CD14-positive monocyte (primary cell): ENCODE results near the gene TTC21A. TPM values are rescaled to one million over a fixed set of nuclear protein-coding genes. Genes with fewer than 3 reads are reported as not detected.

Experiments
- DNase-seq, 3 donors: peaks; one replicate each; pipeline ENCODE4 v3.0.0-alpha.2; 2011 to 2022
- H2AFZ ChIP-seq: 2 replicates; pipeline ENCODE4 v1.6.0; 2012; ENCODE audit warnings: mild to moderate bottlenecking, low read depth, low read length, inconsistent platforms; ENCODE audit not compliant: insufficient read depth, poor library complexity, severe bottlenecking
- H3K27ac ChIP-seq, 2 donors: 1 replicate in 1 of 2; 2 replicates in 1 of 2; pipeline ENCODE4 v1.5.1; 2012 to 2013; ENCODE audit warnings: low read length in 2 of 2, control low read depth in 1 of 2, inconsistent platforms in 1 of 2, low read depth in 1 of 2, mild to moderate bottlenecking in 1 of 2
- H3K27me3 ChIP-seq, 2 donors: one replicate each; pipeline versions ENCODE4 v1.6.0 to v1.6.1; 2011 to 2013; ENCODE audit warnings: low read length in 2 of 2; ENCODE audit not compliant: control insufficient read depth in 2 of 2, insufficient read depth in 2 of 2
- H3K36me3 ChIP-seq, 2 donors: replicated peaks in 1 of 2; 1 replicate in 1 of 2; 2 replicates in 1 of 2; pipeline versions ENCODE4 v1.5.1 to v1.6.1; 2012 to 2013; ENCODE audit warnings: low read length in 2 of 2, control low read depth in 1 of 2, inconsistent platforms in 1 of 2, mild to moderate bottlenecking in 1 of 2; ENCODE audit not compliant: insufficient read depth in 2 of 2, control insufficient read depth in 1 of 2
- H3K4me1 ChIP-seq, 2 donors: 1 replicate in 1 of 2; 2 replicates in 1 of 2; pipeline versions ENCODE4 v1.5.1 to v1.6.1; 2012 to 2013; ENCODE audit warnings: low read length in 2 of 2, control low read depth in 1 of 2, inconsistent platforms in 1 of 2, mild to moderate bottlenecking in 1 of 2, moderate library complexity in 1 of 2; ENCODE audit not compliant: insufficient read depth in 2 of 2, control insufficient read depth in 1 of 2
- H3K4me2 ChIP-seq: replicated peaks from 2 replicates; pipeline ENCODE3; 2012; ENCODE audit warnings: low read length, moderate library complexity, mild to moderate bottlenecking; ENCODE audit not compliant: poor library complexity, severe bottlenecking; ENCODE audit errors: extremely low read depth
- H3K4me3 ChIP-seq, 3 experiments: fragments of 200-600 bp in 1 of 3; sonication (generic) in 1 of 3; replicated peaks in 1 of 3; 1 replicate in 2 of 3; 2 replicates in 1 of 3; pipeline ENCODE4 v1.5.1; 2011 to 2013; ENCODE audit warnings: low read length in 3 of 3, mild to moderate bottlenecking in 3 of 3, control low read depth in 2 of 3, low read depth in 2 of 3, inconsistent platforms in 1 of 3, moderate library complexity in 1 of 3
- H3K79me2 ChIP-seq: 2 replicates; pipeline ENCODE4 v1.6.0; 2012; ENCODE audit warnings: mild to moderate bottlenecking, control low read depth, inconsistent platforms, low read length, moderate library complexity; ENCODE audit not compliant: insufficient read depth
- H3K9ac ChIP-seq: 2 replicates; pipeline ENCODE4 v1.6.0; 2017; ENCODE audit warnings: low read length, mild to moderate bottlenecking; ENCODE audit not compliant: insufficient read depth, poor library complexity, severe bottlenecking
- H3K9me3 ChIP-seq, 2 donors: replicated peaks in 1 of 2; 1 replicate in 1 of 2; 2 replicates in 1 of 2; pipeline versions ENCODE4 v1.5.1 to v1.6.1; 2012 to 2013; ENCODE audit warnings: low read length in 2 of 2, control low read depth in 1 of 2; ENCODE audit not compliant: control insufficient read depth in 1 of 2, insufficient read depth in 1 of 2
- H4K20me1 ChIP-seq: 2 replicates; pipeline ENCODE4 v1.6.0; 2012; ENCODE audit warnings: mild to moderate bottlenecking, low read length, control low read depth, moderate library complexity; ENCODE audit not compliant: insufficient read depth
- H3K27ac Mint-ChIP-seq, 7 donors: one replicate each; pipeline ENCODE4 v1.8.0; 2020; ENCODE audit warnings: mild to moderate bottlenecking in 7 of 7, mixed read lengths in 7 of 7, moderate library complexity in 6 of 7, inconsistent platforms in 2 of 7
- H3K27me3 Mint-ChIP-seq, 3 donors: one replicate each; pipeline ENCODE4 v1.8.0; 2021 to 2022; ENCODE audit warnings: low read depth in 3 of 3, mild to moderate bottlenecking in 3 of 3, mixed read lengths in 3 of 3, moderate library complexity in 3 of 3, inconsistent platforms in 1 of 3
- H3K36me3 Mint-ChIP-seq, 2 donors: one replicate each; pipeline ENCODE4 v1.8.0; 2020; ENCODE audit warnings: mixed read lengths in 2 of 2, inconsistent platforms in 1 of 2, mild to moderate bottlenecking in 1 of 2
- H3K4me1 Mint-ChIP-seq: one replicate; pipeline ENCODE4 v1.8.0; 2020; ENCODE audit warnings: mild to moderate bottlenecking, mixed read lengths
- H3K4me3 Mint-ChIP-seq, 2 donors: one replicate each; pipeline ENCODE4 v1.8.0; 2020; ENCODE audit warnings: mild to moderate bottlenecking in 2 of 2, mixed read lengths in 2 of 2, moderate library complexity in 1 of 2
- H3K9me3 Mint-ChIP-seq, 7 donors: one replicate each; pipeline ENCODE4 v1.8.0; 2020 to 2022; ENCODE audit warnings: mixed read lengths in 7 of 7, mild to moderate bottlenecking in 6 of 7, moderate library complexity in 6 of 7, inconsistent platforms in 2 of 7
- WGBS: methylation state at CpG from one replicate; pipeline ENCODE4 v1.1.5; 2013; ENCODE audit warnings: missing lambda C conversion rate; ENCODE audit not compliant: insufficient coverage; 5-methylcytosine and 5-hydroxymethylcytosine counted together
- intact Hi-C, 2 donors: fragments of 100-400 bp; cut with micrococcal nuclease; formaldehyde crosslinking; loops; one replicate each; pipeline versions ENCODE4 v1.15.0 to v1.15.1; 2023
- polyA plus RNA-seq, 3 donors: library from polyadenylated mRNA; depleted of rRNA in 1 of 3; unstranded in 2 of 3; stranded (reverse) in 1 of 3; fragments of 300-500 nt in 2 of 3; fragments of >200 nt in 1 of 3; fragmentation: Illumina TruSeq in 2 of 3; gene quantifications; 1 replicate in 2 of 3; 2 replicates in 1 of 3; pipeline ENCODE4 v1.2.3, GENCODE V29; 2012 to 2021
- TF ChIP-seq, protein P1 (sequence below): fragments of 200-600 bp; IDR thresholded peaks from one replicate; pipeline ENCODE4 v1.8.0; 2022; ENCODE audit warnings: antibody characterized with exemption, mild to moderate bottlenecking

Gene TTC21A
- polyA plus RNA-seq, 3 donors: 0.67 to 12.9 (median 2.2) TPM

DNA sequence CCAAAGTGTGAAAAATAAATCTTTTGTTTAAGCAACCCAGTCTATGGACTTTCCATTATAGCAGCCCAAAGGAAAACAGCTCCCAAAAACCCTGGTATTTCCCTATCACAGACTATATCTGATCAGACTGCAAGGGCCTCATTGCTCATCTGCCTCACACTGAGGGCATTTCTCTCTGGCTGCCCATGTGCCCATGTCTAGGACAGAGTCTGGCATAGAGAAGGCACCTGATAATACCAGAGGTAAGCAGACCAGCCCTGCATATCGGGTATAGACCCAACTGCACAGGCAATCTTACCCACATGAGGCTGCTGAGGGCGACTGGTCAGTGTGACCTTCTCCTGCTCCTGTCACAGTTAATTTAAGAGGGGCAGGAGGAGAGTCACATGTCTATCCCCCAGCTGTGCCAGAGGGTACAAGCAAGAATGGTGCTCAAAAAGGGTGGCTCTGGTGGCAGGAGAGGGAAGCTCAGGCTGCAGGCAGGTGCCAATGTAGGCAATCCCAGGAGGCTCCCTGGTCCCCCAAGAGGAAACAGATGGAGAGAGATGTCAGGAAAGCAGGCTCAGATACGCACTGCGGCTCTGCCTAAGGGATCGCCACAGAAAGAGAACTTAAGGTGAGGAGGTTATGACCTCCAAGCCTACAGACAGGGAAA, 42.8 kb downstream of the TTC21A start:
- peak overlapping the region; percentile 64 to 97 for H3K27ac ChIP-seq
- TF ChIP-seq, protein P1, sequence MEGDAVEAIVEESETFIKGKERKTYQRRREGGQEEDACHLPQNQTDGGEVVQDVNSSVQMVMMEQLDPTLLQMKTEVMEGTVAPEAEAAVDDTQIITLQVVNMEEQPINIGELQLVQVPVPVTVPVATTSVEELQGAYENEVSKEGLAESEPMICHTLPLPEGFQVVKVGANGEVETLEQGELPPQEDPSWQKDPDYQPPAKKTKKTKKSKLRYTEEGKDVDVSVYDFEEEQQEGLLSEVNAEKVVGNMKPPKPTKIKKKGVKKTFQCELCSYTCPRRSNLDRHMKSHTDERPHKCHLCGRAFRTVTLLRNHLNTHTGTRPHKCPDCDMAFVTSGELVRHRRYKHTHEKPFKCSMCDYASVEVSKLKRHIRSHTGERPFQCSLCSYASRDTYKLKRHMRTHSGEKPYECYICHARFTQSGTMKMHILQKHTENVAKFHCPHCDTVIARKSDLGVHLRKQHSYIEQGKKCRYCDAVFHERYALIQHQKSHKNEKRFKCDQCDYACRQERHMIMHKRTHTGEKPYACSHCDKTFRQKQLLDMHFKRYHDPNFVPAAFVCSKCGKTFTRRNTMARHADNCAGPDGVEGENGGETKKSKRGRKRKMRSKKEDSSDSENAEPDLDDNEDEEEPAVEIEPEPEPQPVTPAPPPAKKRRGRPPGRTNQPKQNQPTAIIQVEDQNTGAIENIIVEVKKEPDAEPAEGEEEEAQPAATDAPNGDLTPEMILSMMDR: no peak
- peak overlapping the region; percentile 100 for H3K9ac ChIP-seq
- H3K36me3 ChIP-seq: peaks cover 9 to 20% of the 10 kb centered on the region in 2 donors
- Mint-ChIP-seq H3K27ac (peak overlapping the region; percentile 94 to 99 (median 98)), H3K4me1 (peaks cover 77% of the 10 kb centered on the region), H3K9me3 (peaks cover 0 to 6% (median 2%) of the 10 kb centered on the region in 7 donors), H3K4me3 (peak overlapping the region; percentile 98 to 100), H3K27me3 (peaks cover 0 to 9% (median 3%) of the 10 kb centered on the region in 3 donors), H3K36me3 (peaks cover 64 to 65% of the 10 kb centered on the region in 2 donors)
- peak overlapping the region in 2 of 3 experiments; percentile 76 to 83 for H3K4me3 ChIP-seq
- H4K20me1 ChIP-seq: peaks cover 80% of the 10 kb centered on the region
- H2AFZ ChIP-seq: no peak overlapping the region
- no peaks in the 10 kb centered on the region for H3K9me3 ChIP-seq
- peak overlapping the region; percentile 98 for H3K4me2 ChIP-seq
- H3K4me1 ChIP-seq: peaks cover 73 to 76% of the 10 kb centered on the region in 2 donors
- no peaks in the 10 kb centered on the region for H3K27me3 ChIP-seq
- H3K79me2 ChIP-seq: peaks cover 68% of the 10 kb centered on the region
- peak in 1 of 3 donors; percentile 23 for DNase-seq
- WGBS: 15% methylated on average over 4 of the region's 5 CpGs
- intact Hi-C loops: no loop called here

DNA sequence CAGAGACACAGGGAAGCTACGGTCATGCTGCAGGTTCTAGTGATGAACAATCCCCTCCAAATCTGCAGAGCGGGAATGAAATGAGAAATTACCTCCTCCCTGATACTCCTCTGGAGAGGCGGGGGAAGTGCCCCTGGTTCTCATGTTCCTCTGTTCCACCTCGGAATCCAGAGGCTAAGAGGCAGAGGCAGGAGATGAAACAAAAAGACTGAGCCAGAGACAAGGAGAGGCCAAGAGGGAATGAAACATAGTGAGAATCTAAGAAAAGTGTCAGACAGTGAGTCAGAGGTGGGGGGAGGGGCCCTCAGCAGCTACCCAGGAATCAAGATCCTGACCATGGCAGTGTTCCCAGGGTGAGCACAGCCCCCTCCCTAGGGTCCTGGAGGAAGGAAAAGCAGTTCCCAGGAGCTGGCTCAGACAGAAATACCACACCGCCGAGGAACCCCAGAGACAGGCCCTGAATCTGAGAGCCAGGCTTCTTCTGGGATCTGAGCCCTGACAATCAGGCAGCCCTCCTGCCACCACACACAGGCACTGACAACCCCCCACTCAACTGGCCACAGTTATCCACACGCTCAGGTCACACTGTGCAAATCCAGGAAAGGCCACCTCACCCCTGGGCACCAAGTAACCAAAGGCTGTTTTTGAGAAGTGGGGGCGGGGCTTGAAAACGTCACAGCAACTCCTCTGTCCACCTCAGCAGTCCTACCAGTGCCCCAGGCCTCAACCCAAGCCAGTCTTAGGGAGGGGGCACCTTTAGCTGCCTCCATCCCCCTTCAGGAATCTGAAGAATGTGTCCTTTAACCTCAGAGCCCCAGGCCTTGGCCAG, 43.5 kb downstream of the TTC21A start:
- Mint-ChIP-seq H3K4me3 (peak overlapping the region; percentile 98 to 100), H3K4me1 (peaks cover 72% of the 10 kb centered on the region), H3K36me3 (peaks cover 58% of the 10 kb centered on the region in 2 donors), H3K27ac (peak overlapping the region; percentile 94 to 99 (median 98)), H3K27me3 (peaks cover 0 to 9% (median 4%) of the 10 kb centered on the region in 3 donors), H3K9me3 (peaks cover 0 to 6% (median 2%) of the 10 kb centered on the region in 7 donors)
- H3K36me3 ChIP-seq: peaks cover 2 to 13% of the 10 kb centered on the region in 2 donors
- TF ChIP-seq, protein P1: no peak
- H3K9me3 ChIP-seq: no peaks in the 10 kb centered on the region
- H3K27me3 ChIP-seq: no peaks in the 10 kb centered on the region
- DNase-seq: peak; percentile 77 to 86 (median 78)
- intact Hi-C loops: no loop called here
- H3K9ac ChIP-seq: peak overlapping the region; percentile 100
- peaks cover 69% of the 10 kb centered on the region in 2 donors for H3K4me1 ChIP-seq
- H4K20me1 ChIP-seq: peaks cover 72% of the 10 kb centered on the region
- no peak overlapping the region for H2AFZ ChIP-seq
- H3K79me2 ChIP-seq: peaks cover 61% of the 10 kb centered on the region
- 31% methylated on average over 2 of the region's 9 CpGs for WGBS
- H3K27ac ChIP-seq: peak overlapping the region; percentile 64 to 97
- H3K4me2 ChIP-seq: peak overlapping the region; percentile 98
- H3K4me3 ChIP-seq: peak overlapping the region; percentile 63 to 83 (median 76)
